Fibroblast of the conjunctiva (primary cell): ENCODE data around the gene CCND2.
A peak's percentile ranks its signal among the peaks of the same experiment; 100 is the strongest.

Experiments
- DNase-seq: peaks from one replicate; pipeline ENCODE4 v3.0.0-alpha.2; 2010; ENCODE audit warnings: low read depth

CCND2 gene

GRCh38 chr12:4256043-4256826 is 17.3 kb upstream of the CCND2 start:
- no peak for DNase-seq

GRCh38 chr12:4257442-4257841 is 16.1 kb upstream of the CCND2 start:
- no peak for DNase-seq

- no peak for DNase-seq
Measured at GRCh38 chr12:4259099-4259498, 14.5 kb upstream of the CCND2 start.

- DNase-seq, result no peak
Measured at GRCh38 chr12:4261655-4262054, 11.9 kb upstream of the CCND2 start.

- no peak for DNase-seq
Measured at GRCh38 chr12:4265280-4265679, 8.3 kb upstream of the CCND2 start.

- no peak for DNase-seq
Measured at GRCh38 chr12:4266990-4267389, 6.6 kb upstream of the CCND2 start.

GRCh38 chr12:4267704-4268328 is 5.7 kb upstream of the CCND2 start:
- DNase-seq, result no peak

GRCh38 chr12:4268329-4269181 is 5.0 kb upstream of the CCND2 start:
- no peak for DNase-seq

GRCh38 chr12:4269279-4269991 is 4.1 kb upstream of the CCND2 start:
- no peak for DNase-seq

- no peak for DNase-seq
Measured at GRCh38 chr12:4270016-4270830, 3.3 kb upstream of the CCND2 start.

- no peak for DNase-seq
Measured at GRCh38 chr12:4270831-4271716, 2.5 kb upstream of the CCND2 start.

- peak; percentile 51 for DNase-seq
Measured at GRCh38 chr12:4271717-4272423, 1.7 kb upstream of the CCND2 start.

GRCh38 chr12:4272424-4273272 is 914 bp upstream of the CCND2 start:
- no peak for DNase-seq

- no peak for DNase-seq
Measured at GRCh38 chr12:4273273-4273651, 300 bp upstream of the CCND2 start.

GRCh38 chr12:4274396-4275015 is 944 bp downstream of the CCND2 start:
- no peak for DNase-seq

- DNase-seq, result no peak
Measured at GRCh38 chr12:4275016-4275869, 1.7 kb downstream of the CCND2 start.

- DNase-seq, result no peak
Measured at GRCh38 chr12:4275870-4276301, 2.3 kb downstream of the CCND2 start.
